ENCODE data around the gene AANAT.

- TF ChIP-seq CTCF (conservative IDR thresholded peaks at IDR 0.05) (no peak), EZH2 (IDR thresholded peaks at IDR 0.05; ENCODE audit: low read depth) (no peak)
Measured at GRCh38 chr17:76504117-76504516, 36.7 kb downstream of the AANAT start.

Measured in PC-9 (cell line).